NCI-H748 (cell line): Measurements from ENCODE around the gene SLCO3A1.
"Not testable (repeated sequence)": the region's sequence is repeated elsewhere in the genome, so short reads cannot be mapped to it uniquely, and the experiment has no call there.

Experiments
- DNase-seq: peaks from one replicate; lab custom pipeline; 2025; ENCODE audit not compliant: unreplicated experiment; lab: John Stamatoyannopoulos, UW

The SLCO3A1 gene

GRCh38 chr15:92187975-92188374 is 334.5 kb downstream of the SLCO3A1 start:
- DNase-seq, result no peak

GRCh38 chr15:92189166-92189565 is 335.7 kb downstream of the SLCO3A1 start:
- DNase-seq, result no peak

GRCh38 chr15:92195241-92195640 is 341.7 kb downstream of the SLCO3A1 start:
- no peak for DNase-seq

- no peak for DNase-seq
Observed at GRCh38 chr15:92196342-92196741, 342.8 kb downstream of the SLCO3A1 start.

GRCh38 chr15:92197746-92198145 is 344.2 kb downstream of the SLCO3A1 start:
- no peak for DNase-seq

GRCh38 chr15:92200891-92201290 is 347.4 kb downstream of the SLCO3A1 start:
- no peak for DNase-seq

- DNase-seq, result no peak
Observed at GRCh38 chr15:92205255-92205739, 351.8 kb downstream of the SLCO3A1 start.

GRCh38 chr15:92207601-92208000 is 354.1 kb downstream of the SLCO3A1 start:
- not testable (repeated sequence) for DNase-seq
